Peyer's patch (tissue), 4 donors: Measurements from ENCODE around the gene SHISA5. TPM values are rescaled to one million over a fixed set of nuclear protein-coding genes. Genes with fewer than 3 reads are reported as not detected.

ENCODE experiments used
- DNase-seq, 3 donors: peaks; one replicate each; pipeline ENCODE4 v3.0.0-alpha.2; 2017 to 2019
- H3K27ac ChIP-seq, 4 donors: fragments of 200-600 bp; sonication (generic); one replicate each; pipeline ENCODE4 v1.5.1; 2016 to 2019
- H3K27me3 ChIP-seq, 2 donors: fragments of 200-600 bp; sonication (generic); one replicate each; pipeline ENCODE4 v1.5.1; 2019
- H3K36me3 ChIP-seq, 3 donors: fragments of 200-600 bp; sonication (generic); one replicate each; pipeline ENCODE4 v1.5.1; 2016 to 2019
- H3K4me1 ChIP-seq, 4 donors: fragments of 200-600 bp; sonication (generic); one replicate each; pipeline ENCODE4 v1.5.1; 2016 to 2019
- H3K4me3 ChIP-seq, 4 donors: fragments of 200-600 bp; sonication (generic); 1 replicate in 3 of 4; 2 replicates in 1 of 4; pipeline ENCODE4 v1.5.1; 2016 to 2019; ENCODE audit warnings: mild to moderate bottlenecking in 1 of 4
- H3K9me3 ChIP-seq, 4 donors: fragments of 200-600 bp; sonication (generic); one replicate each; pipeline ENCODE4 v1.5.1; 2016 to 2019; ENCODE audit warnings: mild to moderate bottlenecking in 1 of 4
- CTCF ChIP-seq, 6 experiments: fragments of 450-650 bp in 4 of 6; fragments of 200-600 bp in 2 of 6; sonication (generic) in 1 of 6; IDR thresholded peaks; one replicate each; pipeline ENCODE4 v1.5.1; 2017 to 2019; ENCODE audit warnings: antibody characterized with exemption in 6 of 6, mild to moderate bottlenecking in 3 of 6, moderate library complexity in 1 of 6
- POLR2A ChIP-seq, 2 donors: fragments of 450-650 bp; IDR thresholded peaks; one replicate each; pipeline ENCODE4 v1.5.1; 2017; ENCODE audit warnings: antibody characterized with exemption in 2 of 2, mild to moderate bottlenecking in 2 of 2, moderate library complexity in 2 of 2
- total RNA-seq, 4 donors: library from RNA; depleted of rRNA; stranded (reverse); fragments of >200 nt; gene quantifications; one replicate each; pipeline ENCODE4 v1.1.0, GENCODE V29; 2016

SHISA5 gene
- total RNA-seq, 4 donors from 2014 or later: 60.2 to 149 (median 110) TPM

GRCh38 chr3:48460517-48460902 is 43.5 kb downstream of the SHISA5 start:
- Histone ChIP-seq H3K4me1 (peaks cover 0 to 8% (median under 1%) of the 10 kb centered on the region in 4 donors), H3K9me3 (no peaks in the 10 kb centered on the region), H3K27ac (no peak overlapping the region), H3K4me3 (no peak overlapping the region), H3K36me3 (peaks cover 0 to 52% (median 0%) of the 10 kb centered on the region in 3 donors), H3K27me3 (no peaks in the 10 kb centered on the region)
- DNase-seq: no peak
- TF ChIP-seq POLR2A (IDR thresholded peaks at IDR 0.05) (no peak), CTCF (IDR thresholded peaks at IDR 0.05) (no peak)

- peaks cover 0 to 54% (median 0%) of the 10 kb centered on the region in 3 donors for H3K36me3 ChIP-seq
- no peak for TF ChIP-seq POLR2A (IDR thresholded peaks at IDR 0.05)
- TF ChIP-seq CTCF (IDR thresholded peaks at IDR 0.05): no peak
- no peaks in the 10 kb centered on the region for H3K9me3 ChIP-seq
- DNase-seq: no peak
- no peak overlapping the region for H3K4me3 ChIP-seq
- no peaks in the 10 kb centered on the region for H3K27me3 ChIP-seq
- no peak overlapping the region for H3K27ac ChIP-seq
- H3K4me1 ChIP-seq: peaks cover 0 to 3% (median 0%) of the 10 kb centered on the region in 4 donors
These were observed 44.0 kb downstream of the SHISA5 start for GRCh38 chr3:48459773-48460516.

- no peak for TF ChIP-seq POLR2A (IDR thresholded peaks at IDR 0.05)
- no peak for TF ChIP-seq CTCF (IDR thresholded peaks at IDR 0.05)
- no peak overlapping the region for H3K27ac ChIP-seq
- no peak overlapping the region for H3K4me3 ChIP-seq
- no peak for DNase-seq
- peaks cover 0 to 61% (median 0%) of the 10 kb centered on the region in 3 donors for H3K36me3 ChIP-seq
- no peaks in the 10 kb centered on the region for H3K9me3 ChIP-seq
- no peaks in the 10 kb centered on the region for H3K27me3 ChIP-seq
- no peaks in the 10 kb centered on the region for H3K4me1 ChIP-seq
These were observed 44.6 kb downstream of the SHISA5 start for GRCh38 chr3:48459331-48459730.

- Histone ChIP-seq H3K9me3 (no peaks in the 10 kb centered on the region), H3K27ac (no peak overlapping the region), H3K36me3 (peaks cover 0 to 85% (median 0%) of the 10 kb centered on the region in 3 donors), H3K27me3 (no peaks in the 10 kb centered on the region), H3K4me1 (no peaks in the 10 kb centered on the region), H3K4me3 (no peak overlapping the region)
- TF ChIP-seq POLR2A (IDR thresholded peaks at IDR 0.05) (no peak), CTCF (IDR thresholded peaks at IDR 0.05) (no peak)
- no peak for DNase-seq
These were observed 47.5 kb downstream of the SHISA5 start for GRCh38 chr3:48456456-48456855.

- H3K36me3 ChIP-seq: peaks cover 0 to 41% (median 0%) of the 10 kb centered on the region in 3 donors
- no peak for TF ChIP-seq CTCF (IDR thresholded peaks at IDR 0.05)
- TF ChIP-seq POLR2A (IDR thresholded peaks at IDR 0.05): no peak
- peaks cover 0 to 14% (median 4%) of the 10 kb centered on the region in 4 donors for H3K4me1 ChIP-seq
- no peak overlapping the region for H3K4me3 ChIP-seq
- no peaks in the 10 kb centered on the region for H3K27me3 ChIP-seq
- no peak for DNase-seq
- no peak overlapping the region for H3K27ac ChIP-seq
- no peaks in the 10 kb centered on the region for H3K9me3 ChIP-seq
These were observed 52.7 kb downstream of the SHISA5 start for GRCh38 chr3:48451270-48451669.
